Heart left ventricle (tissue), 13 donors: ENCODE measurements around the gene MSX2.

ENCODE experiments used
- POLR2A ChIP-seq, 2 donors: fragments of 450-650 bp; IDR thresholded peaks; one replicate each; pipeline ENCODE4 v1.6.1; 2017; ENCODE audit warnings: antibody characterized with exemption in 2 of 2, mild to moderate bottlenecking in 2 of 2, moderate library complexity in 2 of 2
- TF ChIP-seq, protein P1 (sequence below), 12 donors: fragments of 200-600 bp; sonication (generic) in 4 of 12; IDR thresholded peaks; one replicate each; pipeline versions ENCODE4 v1.5.0 to v1.8.0; 2018 to 2022; ENCODE audit warnings: antibody characterized with exemption in 12 of 12, mild to moderate bottlenecking in 5 of 12
- donor health status: ischemic (EF 13 %, LVEDD 7.1; RV severe dilation, severe dysfunction).
- donor health status: DM: no; HTN: yes; CAD: no.
- donor health status: DM: no; HTN: no; CAD: no.
- donor health status: ischemic (EF 25% LVEDD 6.9; RV normal size, moderate dysfunction).
- donor health status: ischemic (EF 25% LVEDD 5.7; RV mildly dilated, moderate dysfunction).
- donor health status: ischemic (EF 35%, LVEDD 5.7; RV mildly dilated, moderate dysfunction).
- donor health status: nonischemic (EF 11% LVEDD 7.7; RV severe dilation, severe dysfunction).
- donor health status: DM: yes; HTN: yes; CAD: no.
- donor health status: PGD.
- donor health status: ischemic (EF 29% LVEDD 5.4; RV normal size, mild dysfunction).
- donor health status: nonischemic (EF 23%, LVEDD 6.1; RV moderate dilation, normal function).

- TF ChIP-seq, protein P1, sequence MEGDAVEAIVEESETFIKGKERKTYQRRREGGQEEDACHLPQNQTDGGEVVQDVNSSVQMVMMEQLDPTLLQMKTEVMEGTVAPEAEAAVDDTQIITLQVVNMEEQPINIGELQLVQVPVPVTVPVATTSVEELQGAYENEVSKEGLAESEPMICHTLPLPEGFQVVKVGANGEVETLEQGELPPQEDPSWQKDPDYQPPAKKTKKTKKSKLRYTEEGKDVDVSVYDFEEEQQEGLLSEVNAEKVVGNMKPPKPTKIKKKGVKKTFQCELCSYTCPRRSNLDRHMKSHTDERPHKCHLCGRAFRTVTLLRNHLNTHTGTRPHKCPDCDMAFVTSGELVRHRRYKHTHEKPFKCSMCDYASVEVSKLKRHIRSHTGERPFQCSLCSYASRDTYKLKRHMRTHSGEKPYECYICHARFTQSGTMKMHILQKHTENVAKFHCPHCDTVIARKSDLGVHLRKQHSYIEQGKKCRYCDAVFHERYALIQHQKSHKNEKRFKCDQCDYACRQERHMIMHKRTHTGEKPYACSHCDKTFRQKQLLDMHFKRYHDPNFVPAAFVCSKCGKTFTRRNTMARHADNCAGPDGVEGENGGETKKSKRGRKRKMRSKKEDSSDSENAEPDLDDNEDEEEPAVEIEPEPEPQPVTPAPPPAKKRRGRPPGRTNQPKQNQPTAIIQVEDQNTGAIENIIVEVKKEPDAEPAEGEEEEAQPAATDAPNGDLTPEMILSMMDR (IDR thresholded peaks at IDR 0.05) = no peak
- TF ChIP-seq POLR2A (IDR thresholded peaks at IDR 0.05) = no peak
These were observed 935 bp upstream of the MSX2 start for GRCh38 chr5:174723315-174723978.
